ENCODE measurements around the gene HOXA10.

HOXA10 gene

GRCh38 chr7:27203964-27204594, 30.0 kb upstream of the HOXA10 start:
- no peak for DNase-seq (ENCODE audit: low read depth in 2 of 2)

DNA sequence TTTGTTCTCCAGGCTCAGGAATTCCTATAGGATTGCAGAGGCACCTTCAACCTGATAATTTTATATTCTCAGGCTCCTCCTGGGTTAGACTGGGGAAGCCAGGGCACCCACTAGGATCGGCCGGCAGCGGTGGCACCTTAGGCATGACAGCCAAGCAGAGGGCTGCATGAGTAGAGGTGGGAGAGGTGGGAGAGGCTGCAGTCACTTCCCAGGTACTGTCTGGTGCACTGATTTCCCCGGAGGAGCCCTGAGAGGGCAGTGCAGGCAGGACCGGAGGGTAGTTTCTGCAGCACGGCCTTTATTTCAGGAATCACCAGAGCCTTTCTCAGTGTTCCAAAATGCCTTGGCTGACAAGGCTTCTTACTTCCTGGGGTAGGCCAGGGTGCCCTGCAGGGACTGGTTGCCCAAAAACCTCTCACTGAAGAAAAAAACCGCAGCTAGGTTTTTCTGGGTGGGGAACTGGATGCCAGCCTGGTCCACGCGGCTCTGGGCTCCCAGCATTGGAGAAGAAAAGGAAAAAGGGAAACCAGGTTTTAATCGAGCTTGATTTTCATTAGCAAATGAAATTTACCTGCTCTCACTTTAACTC, 29.3 kb upstream of the HOXA10 start:
- DNase-seq (ENCODE audit: low read depth in 2 of 2): no peak

DNA sequence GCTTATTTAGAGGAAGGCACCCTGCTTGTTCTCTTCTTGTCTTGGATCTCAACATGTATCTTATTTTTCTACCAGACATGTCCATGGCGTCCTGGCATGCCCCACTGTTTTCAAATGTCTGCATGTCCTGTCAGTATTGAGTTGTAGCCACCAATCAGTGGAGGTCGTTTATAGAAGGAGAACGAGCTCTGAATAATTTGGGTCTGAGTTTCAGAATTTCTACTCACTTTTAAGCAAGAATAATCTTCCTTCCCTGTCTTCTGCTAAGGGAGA, 28.7 kb upstream of the HOXA10 start:
- no peak for DNase-seq (ENCODE audit: low read depth in 2 of 2)

GRCh38 chr7:27202018-27202861, 28.1 kb upstream of the HOXA10 start:
- no peak for DNase-seq (ENCODE audit: low read depth in 2 of 2)

DNA sequence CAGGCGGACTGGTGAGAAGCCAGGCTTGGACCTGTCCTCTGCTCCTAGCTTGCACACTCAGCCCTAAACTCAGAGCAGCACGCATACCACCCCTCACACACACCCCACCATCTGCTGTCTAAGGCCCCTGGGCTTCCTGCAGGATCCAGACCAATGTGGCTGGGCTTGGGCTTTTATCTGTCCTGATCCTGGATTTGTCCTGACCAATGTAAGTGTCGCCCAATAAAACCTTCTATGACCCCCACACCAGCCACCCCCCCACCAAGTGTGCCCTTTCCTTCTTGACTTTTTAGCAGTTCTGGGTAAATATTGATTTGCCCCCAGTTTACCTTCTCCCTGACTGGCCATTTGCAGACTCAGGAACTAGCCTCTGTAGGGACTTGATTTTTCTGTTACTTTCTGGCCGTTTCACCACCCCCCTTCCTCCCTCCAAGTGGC, 27.5 kb upstream of the HOXA10 start:
- DNase-seq (ENCODE audit: low read depth in 2 of 2): no peak

- no peak for DNase-seq (ENCODE audit: low read depth in 2 of 2)
Measured at GRCh38 chr7:27200761-27201579, 26.9 kb upstream of the HOXA10 start.

DNA sequence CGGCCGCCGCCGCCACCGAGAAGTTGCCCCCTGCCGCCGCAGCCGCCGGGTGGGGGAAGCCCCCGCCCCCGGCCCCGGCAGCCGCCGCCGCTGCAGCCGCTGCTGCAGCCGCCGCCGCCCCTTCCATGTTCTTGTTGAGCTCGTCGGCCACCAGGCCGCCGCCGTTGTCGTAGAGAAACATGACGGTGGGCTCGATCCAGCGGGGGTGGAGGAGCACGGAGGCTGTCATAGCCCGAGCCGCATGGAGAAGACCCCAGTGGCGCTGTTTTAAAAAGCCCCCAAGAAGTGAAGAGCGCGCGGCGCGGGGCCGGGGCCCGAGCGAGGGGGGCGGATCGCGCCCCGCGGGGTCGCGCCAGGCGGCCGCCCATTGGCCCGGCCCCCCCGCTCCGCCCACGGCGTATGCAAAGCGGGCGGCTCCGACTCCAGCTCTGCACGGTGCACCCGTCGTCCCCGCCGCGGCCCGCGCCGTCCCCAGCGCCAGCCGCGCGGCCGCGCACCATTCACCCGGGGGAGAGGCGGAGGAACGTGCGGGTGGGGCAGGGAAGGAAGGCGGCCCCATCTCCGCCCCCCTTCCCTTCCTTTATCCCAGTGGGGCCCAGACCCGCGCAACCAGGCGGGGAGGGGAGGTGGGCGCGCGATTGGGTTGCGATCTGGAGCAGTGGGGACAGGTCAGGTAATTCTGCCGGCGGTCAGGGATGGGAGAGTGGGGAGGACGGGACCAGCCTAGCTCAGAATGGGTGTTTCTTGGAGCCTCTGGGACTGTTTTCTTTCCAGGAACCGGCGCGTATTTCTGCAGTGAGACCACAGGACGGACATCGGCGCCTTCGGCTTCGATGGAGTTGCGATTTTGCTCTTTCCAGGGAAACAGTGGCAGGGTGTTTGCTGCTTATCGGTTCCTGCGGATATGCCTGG, 26.0 kb upstream of the HOXA10 start, which contains the start of gene HOXA13:
HOXA13 (minus strand) TSS at position 243 of the 912 bp plus-strand sequence; CDS start at position 229, 14 bp downstream.
- no peak for DNase-seq (ENCODE audit: low read depth in 2 of 2)

DNA sequence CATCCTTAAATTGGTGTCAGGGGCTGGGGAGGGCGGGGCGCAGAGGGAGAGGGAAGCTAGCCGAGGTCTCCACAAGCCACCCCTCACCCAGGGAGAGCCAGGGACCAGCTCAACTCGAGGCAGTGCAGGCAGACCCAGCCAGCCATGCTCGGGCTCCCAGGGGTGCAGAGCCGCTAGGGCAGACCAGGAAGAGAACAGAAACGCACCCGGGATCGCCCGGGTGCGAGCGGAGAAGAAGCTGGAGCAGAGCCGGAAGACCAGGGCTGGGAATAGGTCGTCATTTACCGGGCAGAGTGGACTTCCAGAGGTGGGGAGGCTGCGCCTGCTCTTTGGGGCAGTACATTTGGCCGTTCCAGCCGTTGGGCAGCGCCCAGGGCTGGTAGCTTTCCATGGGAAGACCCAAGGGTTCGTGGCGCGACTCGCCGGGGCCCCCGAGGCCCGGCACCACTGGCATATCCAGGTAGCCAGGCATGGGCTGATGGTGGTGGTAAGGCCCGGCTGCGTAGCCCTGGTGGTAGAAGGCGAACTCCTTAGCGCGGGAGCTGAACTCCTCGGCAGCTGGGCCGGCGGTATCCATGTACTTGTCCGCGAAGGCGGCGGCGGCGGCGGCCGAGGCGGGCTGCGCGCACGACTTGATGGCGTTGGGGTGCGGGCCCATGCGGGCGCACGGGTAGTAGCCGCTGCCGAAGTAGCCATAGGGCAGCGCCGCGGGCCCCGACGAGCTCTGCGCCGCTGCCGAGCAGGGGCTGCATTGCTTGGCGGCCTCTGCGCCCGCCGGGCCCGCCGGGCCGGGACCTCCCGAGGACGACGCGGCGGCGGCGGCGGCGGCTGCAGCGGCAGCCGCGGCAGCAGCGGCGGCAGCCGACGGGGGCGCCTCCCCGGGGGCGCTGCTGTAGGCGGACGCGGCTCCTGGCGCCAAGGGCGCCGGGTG, 25.0 kb upstream of the HOXA10 start:
- no peak for DNase-seq (ENCODE audit: low read depth in 2 of 2)

DNA sequence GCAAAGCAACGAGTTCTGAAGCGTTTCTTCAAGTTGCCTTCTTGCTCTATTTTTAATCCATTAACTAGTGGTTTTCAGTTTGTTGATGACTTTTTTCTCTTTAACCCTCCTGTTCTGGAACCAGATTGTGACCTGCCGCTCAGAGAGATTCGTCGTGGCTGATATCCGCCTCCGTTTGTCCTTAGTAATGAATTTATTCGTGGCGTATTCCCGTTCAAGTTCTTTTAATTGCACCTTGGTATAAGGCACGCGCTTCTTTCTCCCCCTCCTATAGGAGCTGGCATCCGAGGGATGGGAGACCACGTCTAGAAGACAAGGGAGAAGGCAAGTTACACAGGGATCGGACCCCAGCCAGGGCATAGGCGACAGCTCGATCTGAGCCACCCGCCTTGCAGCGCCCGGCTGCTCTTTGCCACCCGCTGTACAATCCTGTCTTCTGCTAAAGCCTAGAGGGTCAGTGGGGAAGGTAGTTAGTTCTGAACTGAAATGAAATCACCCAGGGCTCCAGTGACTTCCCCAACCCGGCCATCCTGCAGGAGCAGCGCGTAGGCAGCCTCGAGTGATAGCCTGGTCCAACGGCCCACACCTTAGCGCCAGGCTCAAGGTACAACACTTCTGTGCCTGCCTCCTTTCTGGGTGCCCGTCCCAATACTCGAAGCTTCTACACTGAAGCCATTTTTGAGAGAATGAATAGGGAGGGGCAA, 24.2 kb upstream of the HOXA10 start:
- no peak for DNase-seq (ENCODE audit: low read depth in 2 of 2)

DNA sequence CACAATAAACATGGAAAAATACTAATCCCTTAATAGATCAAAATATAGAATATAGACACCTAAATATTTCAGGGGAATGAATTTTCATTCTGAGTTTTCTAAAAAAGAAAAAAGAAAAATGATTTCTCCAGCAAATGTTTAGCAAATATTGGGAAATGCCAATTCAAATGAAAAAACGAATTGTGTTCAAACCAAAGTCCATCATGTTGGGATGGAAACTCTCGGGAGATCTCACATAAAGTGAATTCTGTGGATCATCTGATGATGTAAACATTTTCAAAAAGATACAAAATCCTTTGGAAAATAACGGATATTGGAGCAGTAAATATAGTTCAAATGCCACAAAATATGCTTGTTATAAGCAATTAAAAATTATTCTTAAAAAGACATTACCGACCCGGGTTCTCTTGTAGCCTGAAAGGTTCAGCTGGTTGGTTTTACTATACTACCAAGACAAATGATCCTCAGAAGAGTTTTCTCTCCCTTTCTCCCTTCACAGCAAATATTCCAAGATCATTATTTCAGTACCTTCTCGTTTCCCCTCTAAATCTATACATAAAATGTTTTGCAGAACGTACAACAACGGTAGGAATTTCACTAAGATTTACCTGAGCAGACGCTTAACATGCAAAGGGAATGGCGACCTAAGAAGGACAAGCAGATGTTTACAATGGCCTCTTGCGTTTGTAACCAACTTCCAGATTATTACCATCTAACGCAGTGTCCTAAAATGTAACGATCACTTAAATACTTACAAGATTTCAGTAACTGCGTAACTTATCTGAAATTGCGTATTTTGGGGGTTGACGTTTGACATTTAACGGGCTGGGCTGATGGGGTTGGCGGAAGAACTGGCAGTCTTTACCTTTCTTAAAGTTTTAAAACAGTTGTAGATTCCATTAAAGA, 23.3 kb upstream of the HOXA10 start:
- DNase-seq (ENCODE audit: low read depth in 2 of 2): no peak

- DNase-seq (ENCODE audit: low read depth in 2 of 2): peak; percentile 56 to 68
Measured at GRCh38 chr7:27196287-27196767, 22.2 kb upstream of the HOXA10 start.

DNA sequence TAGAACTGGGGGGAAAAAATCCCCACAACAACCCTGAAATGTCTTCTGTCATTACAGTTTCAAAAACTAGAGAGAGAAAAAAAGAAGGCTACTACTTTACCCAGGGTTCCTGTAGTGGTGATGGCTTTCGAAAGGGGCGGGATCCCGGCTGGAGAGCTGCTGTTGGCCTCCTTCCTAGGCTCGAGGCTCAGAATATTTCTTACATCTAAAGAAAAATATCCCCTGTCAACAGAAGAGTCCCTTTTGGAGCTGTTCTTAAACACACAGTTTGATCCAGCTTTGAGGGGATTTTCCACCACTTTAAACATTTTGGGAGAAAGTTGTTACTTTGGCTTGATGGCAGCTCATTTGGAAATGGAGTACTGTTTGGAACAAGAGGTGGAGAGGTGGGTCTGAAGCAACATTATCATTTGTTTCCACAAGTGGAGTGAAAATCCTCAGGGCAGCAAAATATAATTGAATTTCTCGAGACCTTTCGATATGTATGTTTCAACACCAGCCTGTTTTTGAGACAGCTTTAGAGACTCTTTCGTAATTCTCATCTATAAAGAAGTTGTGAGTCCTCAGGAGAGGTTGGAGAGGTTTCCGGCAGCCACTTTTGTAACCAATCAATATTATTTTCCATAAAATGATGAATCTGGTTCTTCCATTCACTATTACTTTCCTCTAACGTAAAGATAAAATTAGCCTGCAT, 20.7 kb upstream of the HOXA10 start:
- no peak for DNase-seq (ENCODE audit: low read depth in 2 of 2)

DNA sequence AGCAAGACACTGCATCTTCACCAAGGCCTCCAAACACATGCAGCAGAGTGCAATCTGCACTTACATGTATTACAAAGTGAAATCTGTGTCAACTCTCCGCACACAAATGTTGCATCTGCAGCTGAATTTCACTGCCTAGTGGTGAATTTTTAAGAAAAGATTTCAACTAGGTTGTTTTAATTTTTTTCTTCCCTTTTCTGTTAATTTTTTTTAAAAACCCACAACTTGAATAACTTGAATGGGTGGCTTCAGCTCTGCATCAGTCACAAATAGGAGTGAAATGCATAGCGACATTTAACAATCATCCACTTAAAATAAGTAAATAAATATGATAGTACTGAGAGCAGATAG, 19.9 kb upstream of the HOXA10 start:
- DNase-seq (ENCODE audit: low read depth in 2 of 2): no peak

DNA sequence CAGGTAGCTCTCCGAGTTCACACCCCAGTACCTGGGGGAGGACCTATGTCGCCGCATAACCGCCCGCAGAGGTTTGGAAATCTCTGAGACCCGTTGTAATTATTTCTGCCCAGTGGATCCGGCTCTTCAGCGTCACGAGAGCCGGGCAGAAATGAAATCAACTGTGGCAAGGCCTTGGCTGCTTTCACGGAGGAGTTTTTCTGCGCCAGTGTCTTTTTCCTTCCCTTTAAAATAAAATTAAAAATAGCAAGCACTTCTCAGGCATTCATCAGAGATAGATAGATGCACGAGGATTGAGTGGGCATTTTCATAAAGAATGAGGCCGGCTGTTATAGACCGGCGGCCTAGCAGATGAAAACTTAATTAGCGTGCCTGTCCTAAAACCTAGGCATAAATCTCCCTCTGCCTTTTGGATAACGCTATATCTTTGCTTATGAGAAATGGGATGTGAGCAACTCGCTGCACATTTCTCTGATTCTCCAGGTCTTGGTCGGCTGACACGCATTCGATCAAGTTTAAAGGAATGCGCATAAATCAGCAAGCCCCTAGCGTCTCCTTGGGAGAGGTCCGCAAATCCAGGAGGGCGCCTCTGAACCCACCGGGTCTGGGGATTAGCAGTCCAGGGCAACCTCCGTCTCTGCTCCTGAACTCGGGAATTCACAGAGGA, 19.3 kb upstream of the HOXA10 start:
- no peak for DNase-seq (ENCODE audit: low read depth in 2 of 2)

GRCh38 chr7:27192546-27193334, 18.6 kb upstream of the HOXA10 start:
- DNase-seq (ENCODE audit: low read depth in 2 of 2): no peak

- DNase-seq (ENCODE audit: low read depth in 2 of 2): no peak
Measured at GRCh38 chr7:27191833-27192545, 17.9 kb upstream of the HOXA10 start.

All from stimulated activated CD8-positive, alpha-beta memory T cell treated with anti-CD3 and anti-CD28 coated beads, Interleukin-2, amount 100 ng/mL, for 1 hour (primary cell).